ENCODE measurements around the gene CPNE6.
A peak's percentile ranks its signal among the peaks of the same experiment; 100 is the strongest.

The CPNE6 gene

DNA sequence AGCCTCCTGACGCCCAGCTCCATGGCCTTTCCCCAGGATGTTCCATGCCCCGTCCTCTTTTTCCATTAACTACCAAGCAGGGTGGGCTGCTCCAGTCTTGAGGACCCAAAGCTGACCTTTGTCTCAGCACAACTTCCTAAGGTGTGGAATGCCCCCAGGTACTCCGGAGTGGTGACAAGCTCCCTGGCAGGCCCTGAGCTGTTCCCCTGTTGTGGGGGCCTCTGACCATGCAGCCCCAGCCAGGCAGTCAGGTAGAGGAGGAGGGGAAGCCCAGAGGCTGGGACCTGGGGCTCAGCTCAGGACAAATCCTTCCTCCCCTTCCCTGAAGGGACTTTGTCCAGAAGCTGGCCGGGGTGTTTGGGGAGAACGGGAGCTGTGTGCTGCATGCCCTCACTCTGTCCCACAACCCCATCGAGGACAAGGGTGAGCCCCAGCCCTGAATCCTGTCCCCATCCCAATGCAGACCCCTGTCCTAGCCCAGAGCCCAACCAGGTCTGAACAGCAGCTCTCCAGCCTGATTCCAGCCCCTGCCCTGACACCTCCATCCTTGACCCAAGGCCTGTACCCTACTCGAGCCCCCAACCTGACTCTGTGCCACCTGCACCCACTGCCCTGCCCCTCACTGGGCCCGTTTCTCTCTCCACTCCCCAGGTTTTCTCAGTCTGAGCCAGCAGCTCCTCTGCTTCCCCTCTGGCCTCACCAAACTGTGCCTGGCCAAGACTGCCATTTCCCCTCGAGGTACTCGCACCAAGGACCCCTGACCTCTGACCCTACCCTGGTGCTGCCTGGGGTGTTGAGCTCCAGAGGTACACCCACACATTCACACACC lies 15.2 kb upstream of the CPNE6 start:
- no peak for DNase-seq

- DNase-seq: no peak
Observed at GRCh38 chr14:24056800-24057184, 14.6 kb upstream of the CPNE6 start.

- no peak for DNase-seq
Observed at GRCh38 chr14:24057271-24057670, 14.1 kb upstream of the CPNE6 start.

GRCh38 chr14:24057867-24058259 lies 13.5 kb upstream of the CPNE6 start:
- no peak for DNase-seq

GRCh38 chr14:24058260-24058950 lies 13.0 kb upstream of the CPNE6 start:
- DNase-seq: peak; percentile 73

GRCh38 chr14:24058951-24059475 lies 12.3 kb upstream of the CPNE6 start:
- no peak for DNase-seq

- no peak for DNase-seq
Observed at GRCh38 chr14:24059841-24060388, 11.4 kb upstream of the CPNE6 start.

GRCh38 chr14:24060443-24060842 lies 10.9 kb upstream of the CPNE6 start:
- DNase-seq: no peak

DNA sequence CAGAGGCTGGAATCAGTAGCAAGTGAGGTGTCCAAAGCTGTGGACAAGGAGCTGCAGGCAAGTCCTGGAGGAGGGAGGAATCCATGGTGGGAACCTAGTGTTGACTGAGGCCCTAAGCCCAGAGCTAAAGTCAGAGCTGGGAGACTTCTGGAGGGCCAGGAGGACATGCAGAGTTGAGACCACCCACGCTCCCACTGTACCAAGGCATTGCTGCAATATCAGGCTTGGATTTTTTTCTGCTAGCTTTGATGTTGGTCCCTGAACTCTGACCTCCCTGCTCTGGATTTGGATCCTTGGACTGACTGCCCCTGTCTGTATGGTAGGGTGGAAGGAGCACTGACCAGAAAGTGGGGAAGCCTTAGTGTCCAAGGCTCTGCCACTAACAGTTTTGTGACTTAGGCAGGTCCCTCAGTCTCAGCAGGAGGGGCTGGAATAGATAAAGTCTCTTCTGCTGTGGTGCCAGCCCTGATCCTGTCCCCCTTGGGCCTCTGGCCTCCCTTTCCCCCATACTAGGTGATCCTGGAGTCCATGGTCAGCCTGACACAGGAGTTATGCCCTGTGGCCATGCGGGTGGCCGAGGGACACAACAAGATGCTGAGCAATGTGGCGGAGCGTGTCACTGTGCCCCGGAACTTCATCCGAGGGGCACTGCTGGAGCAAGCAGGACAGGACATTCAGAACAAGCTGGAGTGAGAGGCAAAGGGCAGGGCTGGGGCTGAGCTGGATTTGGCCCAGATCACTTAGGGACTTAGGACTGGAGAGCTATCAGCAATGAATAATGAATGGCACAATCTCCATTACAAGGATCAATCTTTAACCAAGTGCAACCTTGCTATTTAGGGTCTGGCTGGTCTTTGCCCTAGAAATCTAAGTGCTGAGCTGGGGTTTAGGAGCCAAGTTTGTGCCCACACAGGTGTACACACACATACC lies 10.1 kb upstream of the CPNE6 start:
- no peak for DNase-seq

GRCh38 chr14:24062216-24062980 lies 9.0 kb upstream of the CPNE6 start:
- DNase-seq: no peak

- no peak for DNase-seq
Observed at GRCh38 chr14:24063263-24063836, 8.0 kb upstream of the CPNE6 start.

GRCh38 chr14:24064091-24064795 lies 7.1 kb upstream of the CPNE6 start:
- DNase-seq: no peak

DNA sequence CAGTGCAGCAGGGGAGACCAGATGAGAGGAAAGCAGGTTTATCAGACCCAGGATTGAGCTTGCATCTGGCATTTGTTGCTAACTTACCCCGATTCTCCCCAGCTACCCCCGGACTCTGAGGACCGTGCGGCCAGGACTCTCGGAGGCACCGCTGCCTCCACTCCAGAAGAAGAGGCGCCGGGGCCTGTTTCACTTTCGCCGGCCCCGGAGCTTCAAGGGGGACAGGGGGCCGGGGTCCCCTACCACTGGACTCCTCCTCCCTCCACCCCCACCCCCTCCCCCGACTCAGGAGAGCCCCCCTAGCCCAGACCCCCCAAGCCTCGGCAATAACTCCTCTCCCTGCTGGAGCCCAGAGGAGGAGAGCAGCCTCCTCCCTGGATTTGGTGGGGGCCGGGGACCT lies 6.5 kb upstream of the CPNE6 start:
- no peak for DNase-seq

- DNase-seq: no peak
Observed at GRCh38 chr14:24065408-24065807, 6.0 kb upstream of the CPNE6 start.

DNA sequence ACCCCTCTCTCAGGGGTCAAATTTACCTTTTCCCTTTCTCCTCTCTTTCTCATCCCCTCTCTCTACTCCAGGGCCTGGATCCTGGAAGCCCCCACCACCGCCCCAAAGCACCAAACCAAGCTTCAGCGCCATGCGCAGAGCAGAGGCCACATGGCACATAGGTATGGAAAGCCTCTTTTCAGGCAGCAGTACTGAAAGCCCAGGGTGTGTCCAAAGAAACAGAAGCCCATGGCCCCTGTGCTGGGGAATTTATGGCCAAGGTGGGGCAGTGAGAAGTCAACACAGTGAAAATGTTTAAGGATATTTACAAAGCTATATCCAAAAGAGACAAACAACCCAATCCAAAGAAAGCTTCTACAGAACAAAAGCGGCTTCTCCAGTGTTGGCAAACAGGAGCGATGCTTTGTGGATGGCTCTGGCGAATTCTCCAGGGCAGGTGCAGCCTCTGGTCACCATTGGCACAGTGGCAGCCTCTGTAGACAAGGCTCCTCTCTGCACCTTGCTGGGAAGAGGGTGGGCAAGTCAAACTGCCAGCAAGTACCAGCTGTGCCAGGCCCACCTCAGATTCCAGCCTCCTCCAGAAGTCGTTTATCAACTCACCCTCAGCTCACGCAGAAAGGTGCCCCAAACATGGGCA lies 4.7 kb upstream of the CPNE6 start:
- DNase-seq: no peak

GRCh38 chr14:24067133-24068082 lies 4.0 kb upstream of the CPNE6 start:
- no peak for DNase-seq

DNA sequence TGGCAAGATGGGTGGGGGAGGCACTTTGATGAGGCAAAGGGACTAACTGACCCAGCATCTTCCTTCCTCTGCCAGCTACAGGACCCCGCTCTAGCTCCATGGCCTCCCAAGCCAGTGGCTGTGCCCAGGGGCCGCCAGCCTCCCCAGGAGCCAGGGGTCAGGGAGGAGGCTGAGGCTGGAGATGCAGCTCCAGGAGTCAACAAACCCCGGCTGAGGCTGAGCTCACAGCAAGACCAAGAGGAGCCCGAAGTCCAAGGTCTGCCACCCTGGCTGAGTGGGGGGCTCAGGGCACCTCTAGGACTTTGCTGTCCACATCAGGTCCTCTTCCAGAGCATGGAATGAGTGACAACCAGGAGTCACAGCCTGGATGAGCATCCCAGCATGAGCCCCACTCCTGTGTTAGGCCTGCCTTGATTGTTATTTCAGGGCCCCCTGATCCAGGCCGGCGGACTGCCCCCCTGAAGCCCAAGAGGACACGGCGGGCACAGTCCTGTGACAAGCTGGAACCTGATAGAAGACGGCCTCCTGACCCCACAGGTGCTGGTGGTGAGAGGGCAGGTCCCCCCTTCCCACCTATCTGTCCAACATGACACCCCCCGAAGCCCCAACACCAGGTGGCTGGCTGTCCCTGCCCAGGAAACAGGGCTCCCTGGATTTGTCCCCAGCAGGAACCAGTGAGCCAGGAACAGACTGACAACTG lies 2.5 kb upstream of the CPNE6 start:
- DNase-seq: no peak

GRCh38 chr14:24069411-24069735 lies 2.0 kb upstream of the CPNE6 start:
- DNase-seq: no peak
